GM19023 (cell line): ENCODE data around the gene LRR1.
"Not testable (repeated sequence)": the region's sequence is repeated elsewhere in the genome, so short reads cannot be mapped to it uniquely, and the experiment has no call there.

Experiments used
- ATAC-seq: cut with Tn5 transposase; IDR thresholded peaks from one replicate; pipeline ENCODE4 v1.9.1; 2021; ENCODE audit warnings: mild to moderate bottlenecking, moderate library complexity; ENCODE audit not compliant: unreplicated experiment

LRR1 gene

DNA sequence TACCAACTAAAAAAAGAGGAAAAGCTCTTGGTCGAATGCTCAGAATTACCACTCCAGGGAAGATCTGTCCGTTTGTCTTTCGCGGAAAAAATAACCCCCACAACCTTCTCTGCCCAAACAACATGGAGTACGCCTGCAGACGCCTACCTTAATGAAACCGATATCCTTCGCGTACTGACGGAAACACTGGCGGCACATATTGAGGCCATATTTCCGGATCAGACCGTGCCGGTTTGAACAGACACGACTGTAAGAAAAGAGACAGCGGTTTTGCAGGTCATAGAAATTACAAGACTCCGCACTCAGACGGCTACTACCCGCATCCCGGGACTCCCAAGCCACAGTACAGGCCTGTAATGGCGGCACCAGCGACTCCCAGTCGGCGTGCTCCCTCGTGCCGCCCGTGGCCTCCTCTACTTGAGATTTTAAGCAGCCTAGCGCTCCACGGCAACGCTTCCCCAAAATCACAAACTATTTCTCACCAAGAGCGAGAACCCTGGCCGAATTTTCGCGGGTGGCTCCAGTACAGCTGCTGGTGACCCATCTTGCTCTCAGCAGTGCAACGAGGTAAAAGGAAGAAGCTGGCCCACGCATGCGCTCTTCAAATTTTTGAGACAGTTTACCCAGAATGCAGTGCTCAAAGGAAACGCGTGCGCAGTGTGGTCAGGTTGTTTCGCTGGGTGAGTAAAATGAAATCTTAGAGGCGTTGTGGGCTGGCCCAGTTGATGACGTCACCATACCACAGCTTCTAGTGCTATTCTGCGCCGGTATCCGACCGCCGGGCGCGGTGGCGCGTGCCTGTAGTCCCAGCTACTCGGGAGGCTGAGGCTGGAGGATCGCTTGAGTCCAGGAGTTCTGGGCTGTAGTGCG is 12.7 kb upstream of the LRR1 start, which contains the start of gene RPS29:
TSS of gene RPS29 (minus strand) at position 578 of the 870 bp plus-strand sequence. CDS start at position 544, 34 bp downstream.
- peak; percentile 85 for ATAC-seq

GRCh38 chr14:49586673-49587460 is 11.9 kb upstream of the LRR1 start:
- peak; percentile 21 for ATAC-seq

GRCh38 chr14:49589387-49589786 is 9.4 kb upstream of the LRR1 start:
- no peak for ATAC-seq

DNA sequence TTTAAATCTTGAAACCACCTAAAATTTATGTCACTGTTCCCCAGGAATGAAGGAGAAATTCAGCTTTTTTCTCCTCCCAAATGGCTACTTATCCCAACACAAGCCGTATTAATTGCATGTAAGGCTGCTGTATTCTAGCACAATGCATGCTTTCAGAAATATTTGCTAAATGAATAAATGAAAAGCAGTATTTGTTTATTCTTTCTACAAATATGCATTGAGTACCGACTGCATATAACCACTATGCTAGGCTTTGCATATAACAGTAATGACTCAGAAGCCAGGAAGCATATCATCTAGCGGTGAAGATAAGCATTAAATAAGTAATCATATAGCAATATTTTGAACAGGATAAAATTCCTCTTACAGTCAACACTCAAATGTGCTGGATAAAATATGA is 5.7 kb upstream of the LRR1 start:
- ATAC-seq: no peak

DNA sequence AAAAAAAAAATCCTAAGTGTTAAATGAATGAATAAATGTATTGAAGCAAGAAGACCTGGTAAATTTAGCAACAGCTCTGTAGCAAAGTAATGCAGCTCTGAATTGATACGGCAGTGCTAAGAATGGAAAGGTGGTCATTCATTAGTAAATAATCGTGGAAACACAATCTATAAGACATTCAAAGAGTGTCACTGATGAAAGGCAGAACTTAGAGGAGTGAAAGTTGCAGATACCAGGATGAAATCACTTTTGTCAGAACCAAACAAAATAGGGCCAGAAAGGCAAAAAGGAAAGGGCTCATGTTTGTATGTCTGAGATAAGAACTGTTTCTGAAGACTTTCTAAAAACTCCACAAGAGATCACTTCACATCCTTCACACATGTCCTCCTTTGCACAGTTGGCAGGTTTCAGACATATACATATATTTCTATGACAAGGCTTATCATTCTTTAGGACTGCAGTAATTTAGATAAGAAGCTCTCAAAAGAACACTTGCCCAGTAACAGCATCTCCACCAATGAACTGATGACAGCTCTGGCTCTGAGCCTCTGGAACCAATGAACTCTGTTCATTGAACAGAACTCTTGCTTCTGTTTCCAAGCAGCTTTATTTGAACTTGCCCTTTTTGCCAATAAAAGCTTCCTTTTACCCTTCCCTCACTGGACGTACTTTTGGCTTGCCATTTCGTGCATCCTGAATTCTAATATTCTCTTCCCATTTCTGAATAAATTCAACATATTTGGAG is 4.2 kb upstream of the LRR1 start:
- ATAC-seq: peak; percentile 20

- peak; percentile 0 for ATAC-seq
Observed at GRCh38 chr14:49598189-49598484, 603 bp upstream of the LRR1 start.

DNA sequence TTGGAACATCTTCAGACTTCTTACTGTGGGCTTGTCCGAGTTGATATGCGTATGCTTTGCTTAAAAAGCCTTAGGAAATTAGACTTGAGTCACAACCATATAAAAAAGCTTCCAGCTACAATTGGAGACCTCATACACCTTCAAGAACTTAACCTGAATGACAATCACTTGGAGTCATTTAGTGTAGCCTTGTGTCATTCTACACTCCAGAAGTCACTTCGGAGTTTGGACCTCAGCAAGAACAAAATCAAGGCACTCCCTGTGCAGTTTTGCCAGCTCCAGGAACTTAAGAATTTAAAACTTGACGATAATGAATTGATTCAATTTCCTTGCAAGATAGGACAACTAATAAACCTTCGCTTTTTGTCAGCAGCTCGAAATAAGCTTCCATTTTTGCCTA is 8.8 kb downstream of the LRR1 start:
- ATAC-seq: no peak

DNA sequence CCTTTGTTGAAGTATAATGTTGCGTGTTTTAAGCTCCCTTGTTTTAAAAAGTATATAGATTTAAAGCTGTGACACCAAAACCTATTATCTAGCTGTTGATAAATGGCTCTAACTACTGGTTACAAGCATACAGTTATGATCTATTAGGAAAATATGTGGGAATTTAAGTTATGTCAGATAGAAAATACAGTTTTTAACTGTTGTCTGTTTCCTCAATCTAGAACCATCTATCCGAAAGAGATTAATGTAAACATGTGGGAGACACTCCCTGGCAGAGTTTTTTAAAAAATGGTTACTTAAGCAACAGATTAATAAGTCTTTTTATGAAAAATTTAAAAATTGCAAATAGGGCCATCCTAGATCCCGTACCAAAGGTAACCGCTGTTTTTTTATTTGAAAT is 13.5 kb downstream of the LRR1 start:
- ATAC-seq: no peak

GRCh38 chr14:49612671-49613070 is 13.9 kb downstream of the LRR1 start:
- ATAC-seq: no peak

- no peak for ATAC-seq
Observed at GRCh38 chr14:49614196-49614595, 15.5 kb downstream of the LRR1 start.

DNA sequence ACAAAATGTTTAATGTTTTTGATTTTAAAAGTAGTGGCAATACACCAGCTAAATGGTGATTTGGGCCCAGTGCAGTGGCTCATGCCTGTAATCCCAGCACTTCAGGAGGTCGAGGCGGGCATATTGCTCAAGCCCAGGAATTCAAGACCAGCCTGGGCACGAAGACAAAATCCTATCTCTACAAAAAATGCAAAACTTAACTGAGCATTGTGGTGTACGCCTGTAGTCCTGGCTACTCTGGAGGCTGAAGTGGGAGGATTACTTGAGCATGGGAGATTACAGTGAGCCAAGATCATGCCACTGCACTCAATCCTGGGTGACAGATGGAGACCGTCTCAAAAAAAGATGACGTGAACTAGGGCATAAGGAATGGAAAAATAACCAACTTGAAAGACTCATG is 17.0 kb downstream of the LRR1 start:
- no peak for ATAC-seq

GRCh38 chr14:49617852-49618519 is 19.2 kb downstream of the LRR1 start:
- no peak for ATAC-seq

GRCh38 chr14:49619273-49619672 is 20.5 kb downstream of the LRR1 start:
- ATAC-seq: not testable (repeated sequence)

GRCh38 chr14:49619730-49620129 is 21.0 kb downstream of the LRR1 start:
- ATAC-seq: no peak

DNA sequence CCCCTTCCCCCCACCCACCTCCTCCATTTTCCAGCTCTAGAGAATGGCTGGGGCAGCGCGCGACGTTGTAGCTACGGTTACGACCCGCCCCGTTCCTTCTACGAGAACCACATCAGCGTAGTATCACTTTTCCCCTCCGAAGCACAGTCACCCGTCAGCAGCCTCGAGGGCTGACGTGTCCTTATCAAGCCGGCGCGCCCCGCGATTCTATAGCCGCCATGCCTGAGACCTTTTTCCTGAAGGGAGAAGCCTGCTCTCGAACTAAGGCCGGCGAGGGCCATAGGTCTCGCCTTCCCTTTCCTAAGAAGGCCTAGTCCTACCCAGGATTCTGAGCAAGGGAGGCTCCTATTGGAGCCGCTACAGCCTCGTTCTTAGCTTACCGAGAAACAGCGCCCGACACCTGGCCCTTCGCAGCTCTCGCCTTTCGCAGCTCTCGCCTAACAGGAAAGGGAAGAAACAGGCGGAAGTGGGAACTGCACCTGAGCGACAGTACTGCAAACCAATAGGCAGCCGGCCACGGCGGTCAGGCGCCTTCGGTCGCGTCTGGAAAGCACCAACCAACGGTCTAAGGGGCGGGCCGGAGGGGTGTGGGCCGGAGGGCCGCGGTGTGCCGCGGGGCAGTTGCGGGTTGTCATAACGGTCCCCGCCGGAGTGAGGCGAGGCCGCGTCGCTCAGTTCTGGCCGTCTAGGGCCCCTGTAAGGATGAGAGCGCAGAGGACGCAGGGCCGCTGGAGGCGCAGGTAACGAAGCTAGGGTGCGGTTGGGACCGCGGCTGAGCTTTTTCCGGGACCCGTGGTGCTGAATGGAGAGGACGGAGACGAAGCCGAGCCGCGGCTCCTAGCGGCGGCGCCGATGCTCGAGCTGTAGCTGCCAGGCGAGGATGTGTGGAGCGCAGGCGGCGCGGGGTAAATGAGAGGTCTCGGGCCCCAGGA is 21.7 kb downstream of the LRR1 start, which contains the start of the genes MGAT2 and RPL36AL:
TSS of gene MGAT2 (plus strand) at position 618 of the 932 bp plus-strand sequence. CDS start 470 bp downstream, outside the sequence.
TSS of gene RPL36AL (minus strand) at position 445 of the 932 bp plus-strand sequence. CDS start 1,522 bp downstream, outside the sequence.
- peak; percentile 96 for ATAC-seq

DNA sequence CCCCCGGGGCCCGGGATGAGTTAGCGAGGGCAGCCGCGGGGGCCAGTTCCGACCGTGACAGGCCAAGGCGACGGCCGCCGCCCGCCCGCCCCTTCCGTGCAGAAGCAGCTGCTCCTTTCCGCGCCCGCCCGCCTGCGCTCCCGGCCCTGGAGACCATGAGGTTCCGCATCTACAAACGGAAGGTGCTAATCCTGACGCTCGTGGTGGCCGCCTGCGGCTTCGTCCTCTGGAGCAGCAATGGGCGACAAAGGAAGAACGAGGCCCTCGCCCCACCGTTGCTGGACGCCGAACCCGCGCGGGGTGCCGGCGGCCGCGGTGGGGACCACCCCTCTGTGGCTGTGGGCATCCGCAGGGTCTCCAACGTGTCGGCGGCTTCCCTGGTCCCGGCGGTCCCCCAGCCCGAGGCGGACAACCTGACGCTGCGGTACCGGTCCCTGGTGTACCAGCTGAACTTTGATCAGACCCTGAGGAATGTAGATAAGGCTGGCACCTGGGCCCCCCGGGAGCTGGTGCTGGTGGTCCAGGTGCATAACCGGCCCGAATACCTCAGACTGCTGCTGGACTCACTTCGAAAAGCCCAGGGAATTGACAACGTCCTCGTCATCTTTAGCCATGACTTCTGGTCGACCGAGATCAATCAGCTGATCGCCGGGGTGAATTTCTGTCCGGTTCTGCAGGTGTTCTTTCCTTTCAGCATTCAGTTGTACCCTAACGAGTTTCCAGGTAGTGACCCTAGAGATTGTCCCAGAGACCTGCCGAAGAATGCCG is 22.6 kb downstream of the LRR1 start:
- peak; percentile 40 for ATAC-seq

DNA sequence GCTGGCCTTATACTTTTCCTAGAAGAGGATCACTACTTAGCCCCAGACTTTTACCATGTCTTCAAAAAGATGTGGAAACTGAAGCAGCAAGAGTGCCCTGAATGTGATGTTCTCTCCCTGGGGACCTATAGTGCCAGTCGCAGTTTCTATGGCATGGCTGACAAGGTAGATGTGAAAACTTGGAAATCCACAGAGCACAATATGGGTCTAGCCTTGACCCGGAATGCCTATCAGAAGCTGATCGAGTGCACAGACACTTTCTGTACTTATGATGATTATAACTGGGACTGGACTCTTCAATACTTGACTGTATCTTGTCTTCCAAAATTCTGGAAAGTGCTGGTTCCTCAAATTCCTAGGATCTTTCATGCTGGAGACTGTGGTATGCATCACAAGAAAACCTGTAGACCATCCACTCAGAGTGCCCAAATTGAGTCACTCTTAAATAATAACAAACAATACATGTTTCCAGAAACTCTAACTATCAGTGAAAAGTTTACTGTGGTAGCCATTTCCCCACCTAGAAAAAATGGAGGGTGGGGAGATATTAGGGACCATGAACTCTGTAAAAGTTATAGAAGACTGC is 23.4 kb downstream of the LRR1 start:
- ATAC-seq: no peak

DNA sequence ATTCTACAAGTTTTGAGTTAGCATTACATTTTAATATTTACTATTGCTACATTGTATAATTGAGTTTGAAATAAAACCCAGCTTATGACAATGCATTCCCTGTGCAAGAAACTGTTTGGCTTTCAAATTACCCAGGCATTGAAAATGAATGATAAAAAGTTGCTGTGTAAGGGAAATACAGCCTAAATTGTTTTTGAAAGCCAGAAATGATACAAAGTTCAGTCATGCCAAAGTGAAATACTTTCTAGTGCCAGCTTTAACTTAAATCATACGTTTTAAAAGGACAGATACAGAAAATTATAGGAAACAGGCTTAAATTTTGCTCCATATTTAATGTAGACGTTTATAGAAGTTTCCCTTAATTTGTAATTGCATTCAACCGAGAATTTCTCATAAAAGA is 24.6 kb downstream of the LRR1 start:
- ATAC-seq: no peak
